Type B pancreatic cell (in vitro differentiated cells): ENCODE data around the gene P3H3. TPM values are rescaled to one million over a fixed set of nuclear protein-coding genes. Genes with fewer than 3 reads are reported as not detected.

Experiments used
- DNase-seq: peaks from one replicate; pipeline ENCODE4 v3.0.0; 2021; ENCODE audit warnings: mixed read lengths; ENCODE audit not compliant: unreplicated experiment; ENCODE audit errors: extremely low spot score
- H3K27ac Mint-ChIP-seq: 2 replicates; pipeline ENCODE4 v1.8.0; 2021; ENCODE audit warnings: mild to moderate bottlenecking, mixed read lengths
- H3K27me3 Mint-ChIP-seq: 2 replicates; pipeline ENCODE4 v1.8.0; 2021; ENCODE audit warnings: mixed read lengths
- H3K36me3 Mint-ChIP-seq: 2 replicates; pipeline ENCODE4 v1.8.0; 2021; ENCODE audit warnings: mixed read lengths
- H3K4me1 Mint-ChIP-seq: one replicate; pipeline ENCODE4 v1.8.0; 2021; ENCODE audit warnings: mixed read lengths; ENCODE audit not compliant: unreplicated experiment
- H3K4me3 Mint-ChIP-seq: 2 replicates; pipeline ENCODE4 v1.8.0; 2021; ENCODE audit warnings: mild to moderate bottlenecking, mixed read lengths
- H3K9me3 Mint-ChIP-seq: 2 replicates; pipeline ENCODE4 v1.8.0; 2021; ENCODE audit warnings: mixed read lengths
- CTCF ChIP-seq: fragments of 200-600 bp; sonication (generic); conservative IDR thresholded peaks from 2 replicates; pipeline ENCODE4 v1.5.0; 2021; ENCODE audit warnings: antibody characterized with exemption, mild to moderate bottlenecking
- total RNA-seq: library from RNA; stranded (reverse); gene quantifications from 2 replicates; pipeline ENCODE4 v1.2.1, GENCODE V29; 2021; ENCODE audit warnings: low replicate concordance

The P3H3 gene
- total RNA-seq, 1 donor from 2014 or later = 66.0 TPM

- H3K27ac Mint-ChIP-seq = peak overlapping the region; percentile 27
- H3K4me1 Mint-ChIP-seq = peaks cover 12% of the 10 kb centered on the region
- peaks cover 27% of the 10 kb centered on the region for H3K36me3 Mint-ChIP-seq
Observed at GRCh38 chr12:6855322-6855721, 27.1 kb downstream of the P3H3 start.

GRCh38 chr12:6858799-6859198 lies 30.6 kb downstream of the P3H3 start:
- H3K36me3 Mint-ChIP-seq = peaks cover 43% of the 10 kb centered on the region
- no peaks in the 10 kb centered on the region for H3K27me3 Mint-ChIP-seq
- H3K9me3 Mint-ChIP-seq = no peaks in the 10 kb centered on the region
- TF ChIP-seq CTCF = no peak
- H3K4me3 Mint-ChIP-seq = no peak overlapping the region
- H3K27ac Mint-ChIP-seq = no peak overlapping the region
- H3K4me1 Mint-ChIP-seq = peaks cover 5% of the 10 kb centered on the region
- no peak for DNase-seq

More at GRCh38 chr12:6855322-6855721, 27.1 kb downstream of the P3H3 start:
- no peak overlapping the region for H3K4me3 Mint-ChIP-seq
- H3K9me3 Mint-ChIP-seq = no peaks in the 10 kb centered on the region
- no peak for TF ChIP-seq CTCF
- H3K27me3 Mint-ChIP-seq = peaks cover 2% of the 10 kb centered on the region
- no peak for DNase-seq

- Mint-ChIP-seq H3K4me3 (no peak overlapping the region), H3K4me1 (no peaks in the 10 kb centered on the region), H3K27me3 (no peaks in the 10 kb centered on the region), H3K9me3 (no peaks in the 10 kb centered on the region), H3K36me3 (peaks cover 45% of the 10 kb centered on the region), H3K27ac (no peak overlapping the region)
- no peak for DNase-seq
- TF ChIP-seq CTCF = no peak
Observed at GRCh38 chr12:6860116-6860515, 31.9 kb downstream of the P3H3 start.

- Mint-ChIP-seq H3K27ac (no peak overlapping the region), H3K27me3 (no peaks in the 10 kb centered on the region), H3K4me1 (no peaks in the 10 kb centered on the region), H3K36me3 (peaks cover 48% of the 10 kb centered on the region), H3K4me3 (no peak overlapping the region), H3K9me3 (no peaks in the 10 kb centered on the region)
- no peak for TF ChIP-seq CTCF
- DNase-seq = no peak
Observed at GRCh38 chr12:6860942-6861341, 32.7 kb downstream of the P3H3 start.

- DNase-seq = no peak
- Mint-ChIP-seq H3K4me1 (peaks cover 1% of the 10 kb centered on the region), H3K27ac (no peak overlapping the region), H3K4me3 (no peak overlapping the region), H3K9me3 (no peaks in the 10 kb centered on the region), H3K36me3 (peaks cover 48% of the 10 kb centered on the region), H3K27me3 (no peaks in the 10 kb centered on the region)
- no peak for TF ChIP-seq CTCF
Observed at GRCh38 chr12:6861391-6861790, 33.2 kb downstream of the P3H3 start.

- no peak for DNase-seq
- no peak for TF ChIP-seq CTCF
- no peaks in the 10 kb centered on the region for H3K27me3 Mint-ChIP-seq
- no peaks in the 10 kb centered on the region for H3K9me3 Mint-ChIP-seq
- H3K4me3 Mint-ChIP-seq = no peak overlapping the region
- H3K36me3 Mint-ChIP-seq = peaks cover 41% of the 10 kb centered on the region
- H3K4me1 Mint-ChIP-seq = peaks cover 5% of the 10 kb centered on the region
- H3K27ac Mint-ChIP-seq = no peak overlapping the region
Observed at GRCh38 chr12:6863033-6863432, 34.8 kb downstream of the P3H3 start.
